ENCODE results near the gene AHRR.
"Not testable (repeated sequence)": the region's sequence is repeated elsewhere in the genome, so short reads cannot be mapped to it uniquely, and the experiment has no call there.

The AHRR gene

DNA sequence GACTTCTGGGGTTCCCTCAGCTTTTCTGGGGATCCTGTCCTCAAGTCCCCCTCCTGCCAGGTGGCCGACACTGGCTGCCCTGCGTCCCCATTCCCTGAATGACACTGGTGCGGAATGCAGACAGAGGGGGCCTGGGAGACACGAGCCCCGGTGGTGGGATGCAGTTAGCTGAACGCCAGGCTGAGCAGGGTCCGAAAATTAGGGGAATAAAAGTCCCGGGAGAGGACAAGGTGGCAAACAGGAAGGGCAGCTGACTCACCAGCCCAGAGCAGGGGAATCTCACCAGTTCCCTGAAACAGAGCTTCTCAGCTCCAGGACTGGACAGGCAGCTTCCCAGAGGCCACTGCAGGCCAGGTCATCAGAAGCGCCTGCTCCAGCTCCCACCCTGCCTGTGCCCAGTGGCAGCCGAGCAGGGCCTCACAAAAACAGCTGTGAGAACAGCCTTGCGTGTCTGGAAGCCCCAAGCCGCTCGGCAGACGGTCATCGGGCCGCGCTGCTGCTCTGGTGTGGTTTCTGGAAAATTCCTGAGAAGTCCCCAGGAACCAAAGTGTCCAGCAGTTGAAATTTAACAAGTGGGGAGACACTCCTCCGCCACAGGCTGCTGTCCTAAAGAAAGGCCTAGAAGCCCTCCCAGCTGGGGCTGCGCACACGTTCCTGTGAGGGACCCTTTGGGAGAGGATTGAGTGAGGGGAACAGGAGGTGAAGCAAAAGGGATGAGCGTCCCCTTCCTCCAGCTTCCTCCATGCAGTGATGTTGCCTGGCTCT, 73.8 kb downstream of the AHRR start:
- peaks cover 36% of the 10 kb centered on the region for H3K4me1 Mint-ChIP-seq
- H3K4me3 Mint-ChIP-seq = no peak overlapping the region
- H3K36me3 Mint-ChIP-seq = no peaks in the 10 kb centered on the region
- no peaks in the 10 kb centered on the region for H3K9me3 Mint-ChIP-seq
- H3K27ac Mint-ChIP-seq = no peak overlapping the region
- H3K27me3 Mint-ChIP-seq = peaks cover 2% of the 10 kb centered on the region

DNA sequence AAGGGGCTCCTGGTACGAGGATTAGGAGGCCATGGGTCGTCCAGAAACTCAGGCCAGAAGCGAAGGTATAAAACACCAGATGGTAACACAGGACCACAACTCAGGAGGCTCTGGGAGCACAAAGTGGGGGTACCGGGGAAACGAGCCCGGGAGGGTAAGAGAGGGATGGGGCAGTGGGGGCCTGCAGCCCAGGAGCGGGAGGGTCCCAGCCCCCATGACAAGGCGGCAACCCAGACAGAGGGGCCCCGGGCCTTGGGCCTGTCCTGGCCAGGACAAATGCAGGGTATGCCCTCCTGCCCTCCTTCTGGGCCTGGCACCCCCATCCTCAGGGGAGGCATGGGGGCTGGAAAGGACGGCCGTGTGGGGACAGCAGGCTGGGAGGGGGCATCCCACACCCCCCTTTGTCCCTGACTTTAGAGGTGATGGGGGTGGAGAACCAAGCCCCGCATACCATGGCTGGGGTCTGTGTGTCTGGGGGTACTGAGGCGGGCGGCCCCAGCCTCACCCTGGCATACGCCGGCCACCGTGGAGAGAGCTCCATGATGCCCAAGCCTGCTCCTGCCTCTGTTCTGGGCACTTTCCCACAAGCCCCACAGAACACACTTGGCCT, 74.5 kb downstream of the AHRR start:
- Mint-ChIP-seq H3K9me3 (no peaks in the 10 kb centered on the region), H3K4me1 (peaks cover 34% of the 10 kb centered on the region)

DNA sequence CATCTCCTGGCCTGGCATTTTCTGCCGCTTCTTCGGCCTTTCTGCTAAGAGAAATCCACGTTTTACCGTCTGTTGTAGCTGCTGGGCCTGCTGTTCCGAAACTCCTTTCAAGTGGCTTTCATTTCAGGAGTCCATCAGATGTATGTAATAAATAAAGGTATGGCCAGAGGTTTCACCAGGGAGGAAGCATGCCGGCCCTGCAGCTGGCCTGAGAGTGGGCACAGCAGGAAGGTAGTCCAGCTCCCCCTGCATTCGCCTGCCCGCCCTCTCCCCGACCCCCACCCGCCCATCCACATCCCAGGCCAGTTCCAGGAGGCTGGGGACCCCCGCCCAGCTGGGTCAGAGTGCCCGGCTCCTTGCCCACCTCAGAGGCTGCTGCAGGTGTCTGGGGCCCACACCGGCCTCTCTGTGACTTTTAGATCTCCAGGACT, 75.0 kb downstream of the AHRR start:
- Mint-ChIP-seq H3K4me1 (peaks cover 33% of the 10 kb centered on the region), H3K36me3 (peaks cover 2% of the 10 kb centered on the region), H3K4me3 (no peak overlapping the region), H3K27ac (no peak overlapping the region), H3K9me3 (no peaks in the 10 kb centered on the region), H3K27me3 (peaks cover 5% of the 10 kb centered on the region)

More for the DNA sequence above, 74.5 kb downstream of the AHRR start:
- Mint-ChIP-seq H3K27ac (no peak overlapping the region), H3K4me3 (no peak overlapping the region), H3K36me3 (no peaks in the 10 kb centered on the region), H3K27me3 (peaks cover 2% of the 10 kb centered on the region)

DNA sequence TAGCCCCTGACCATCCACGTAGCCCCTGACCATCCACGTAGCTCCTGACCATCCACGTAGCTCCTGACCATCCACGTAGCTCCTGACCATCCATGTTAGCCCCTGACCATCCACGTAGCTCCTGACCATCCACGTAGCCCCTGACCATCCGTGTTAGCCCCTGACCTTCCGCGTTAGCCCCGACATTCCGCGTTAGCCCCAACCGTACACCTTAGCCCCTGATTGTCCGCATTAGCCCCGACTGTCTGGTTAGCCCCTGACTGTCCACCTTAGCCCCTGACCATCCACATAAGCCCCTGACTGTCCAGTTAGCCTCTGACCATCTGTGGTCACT, 76.6 kb downstream of the AHRR start:
- H3K27ac Mint-ChIP-seq, H3K9me3 Mint-ChIP-seq, H3K4me3 Mint-ChIP-seq, H3K36me3 Mint-ChIP-seq, H3K27me3 Mint-ChIP-seq: not testable (repeated sequence)
- peaks cover 23% of the 10 kb centered on the region for H3K4me1 Mint-ChIP-seq

DNA sequence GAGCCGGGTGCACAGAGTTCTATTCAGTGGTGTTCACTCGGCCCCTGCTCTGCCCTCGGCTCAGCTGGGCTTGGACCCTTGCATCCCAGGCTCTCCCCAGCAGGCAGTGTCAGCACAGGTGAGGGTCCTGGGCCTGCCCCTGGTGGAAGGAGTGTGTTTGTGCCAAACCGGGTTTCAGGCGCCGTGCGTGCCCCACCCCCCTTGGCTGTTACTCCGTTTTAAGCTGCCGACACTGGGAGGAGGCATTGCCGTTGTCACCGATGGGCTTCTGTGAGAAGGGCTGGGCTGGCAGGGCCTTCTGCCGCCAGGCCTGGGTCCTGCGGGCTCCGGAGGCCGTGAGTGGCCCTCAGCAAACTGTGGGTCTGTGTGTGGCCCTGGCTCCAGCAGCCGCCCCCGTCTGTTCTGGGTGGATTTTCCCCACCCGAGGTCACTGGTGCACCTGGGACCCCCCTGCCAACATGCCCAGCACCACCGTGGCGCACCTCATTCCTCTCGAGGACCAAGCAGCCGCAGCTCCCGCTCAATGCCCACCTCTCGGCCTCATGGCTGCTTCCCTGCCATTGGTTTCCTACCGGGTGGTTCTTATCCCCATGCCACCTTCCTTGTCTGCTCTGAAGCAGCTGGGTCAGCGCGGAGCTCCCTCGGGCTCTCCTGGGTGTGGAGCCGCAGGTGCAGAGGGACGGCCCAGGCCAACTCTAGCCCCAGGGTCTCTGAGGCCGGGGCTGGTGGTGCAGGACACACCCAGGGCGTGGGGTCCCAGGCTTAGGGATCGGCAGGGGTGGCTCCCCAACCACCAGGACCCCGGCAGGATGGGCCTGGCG, 77.2 kb downstream of the AHRR start:
- Mint-ChIP-seq H3K4me3 (no peak overlapping the region), H3K27ac (no peak overlapping the region), H3K4me1 (peaks cover 17% of the 10 kb centered on the region)

DNA sequence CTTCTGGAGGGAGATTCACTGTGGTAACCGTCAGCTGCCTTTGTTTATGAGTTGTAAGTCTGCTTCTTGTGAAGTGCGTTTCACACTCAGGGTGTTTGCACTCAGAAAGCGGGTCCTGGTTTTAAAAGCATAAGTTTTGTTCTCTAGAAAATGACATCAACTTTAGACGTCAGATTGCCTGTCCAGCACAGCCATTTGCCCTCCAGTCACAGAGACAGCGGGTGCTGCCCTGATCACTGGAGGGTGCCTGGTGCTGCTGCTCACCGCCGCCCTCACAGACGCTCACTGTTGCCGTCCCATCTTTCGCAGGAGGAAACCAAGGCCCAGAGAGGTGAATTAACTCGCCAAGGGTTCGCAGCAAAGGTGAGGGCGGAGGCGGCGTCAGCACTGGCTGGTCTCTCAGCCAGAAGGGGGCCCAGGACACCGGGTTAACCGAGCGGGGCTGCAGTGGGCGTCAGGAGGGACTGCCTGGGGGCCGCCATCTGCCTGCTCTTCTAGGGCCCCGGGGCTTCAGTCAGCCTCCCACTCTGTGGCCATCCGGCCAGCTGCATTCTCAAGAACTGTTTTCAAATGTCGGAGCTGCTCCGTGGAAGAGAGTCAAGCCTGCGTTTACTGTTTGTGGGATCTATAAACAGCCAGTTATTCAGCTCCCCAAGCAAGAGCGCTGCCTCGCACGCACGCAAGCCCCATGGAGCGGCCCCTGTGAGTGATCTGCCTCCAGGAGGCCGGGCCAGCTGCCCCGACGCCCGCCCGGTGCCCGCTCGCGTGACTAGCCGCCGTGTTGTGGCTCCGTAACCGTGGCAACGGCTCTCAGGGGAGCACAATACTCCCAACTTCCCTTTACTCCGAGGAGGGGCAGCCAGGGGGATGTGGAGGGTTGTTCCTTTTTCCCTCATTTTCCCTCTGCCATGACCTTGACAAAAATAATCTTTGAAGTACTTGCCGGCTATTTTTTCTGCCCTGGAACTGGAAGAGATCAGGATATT, 78.1 kb downstream of the AHRR start:
- H3K9me3 Mint-ChIP-seq = no peaks in the 10 kb centered on the region
- H3K36me3 Mint-ChIP-seq = peaks cover 7% of the 10 kb centered on the region
- H3K27ac Mint-ChIP-seq = peak overlapping the region; percentile 87

More for the DNA sequence above, 77.2 kb downstream of the AHRR start:
- Mint-ChIP-seq H3K27me3 (peaks cover 10% of the 10 kb centered on the region), H3K9me3 (no peaks in the 10 kb centered on the region), H3K36me3 (peaks cover 7% of the 10 kb centered on the region)

DNA sequence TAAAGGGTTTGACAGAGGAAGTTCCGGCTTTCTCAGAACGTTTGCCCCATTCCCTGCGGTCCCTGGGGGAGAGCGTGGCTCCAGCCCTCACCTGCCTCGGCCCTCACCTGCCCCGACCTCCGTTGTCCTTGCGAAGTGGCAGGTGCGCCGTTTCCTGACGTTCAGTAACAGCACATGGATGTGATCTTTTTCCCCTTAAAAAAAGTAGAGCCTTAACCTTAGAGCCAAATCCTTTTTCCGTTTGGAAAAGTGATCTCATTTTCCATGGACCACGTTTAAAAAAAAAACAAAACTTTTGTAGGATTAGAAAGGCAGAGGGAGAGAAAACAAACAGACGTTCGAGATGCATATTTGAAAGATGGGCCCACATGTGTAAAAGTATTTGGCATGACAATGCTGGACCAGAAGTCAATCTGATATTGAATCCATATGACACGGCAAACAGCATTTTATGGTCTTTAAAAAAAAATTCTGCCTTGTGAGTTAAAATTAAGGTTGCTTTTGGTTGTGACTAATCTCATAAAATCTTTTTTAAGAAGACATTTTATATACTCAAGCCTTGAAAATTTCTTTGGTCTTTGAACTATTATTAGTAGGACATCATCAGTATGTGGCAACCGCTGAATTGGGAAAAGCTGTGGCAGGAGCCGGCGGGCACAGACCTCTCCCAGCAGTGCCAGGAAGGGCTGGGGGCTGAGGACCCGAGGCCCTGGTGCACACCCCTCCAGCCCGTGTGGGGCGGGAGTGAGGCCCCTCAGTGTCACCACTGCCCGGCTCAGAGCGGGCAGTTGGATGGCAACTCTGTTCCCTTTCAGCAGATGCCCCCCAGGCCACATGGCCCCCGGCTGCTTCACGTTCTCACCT, 79.0 kb downstream of the AHRR start:
- Mint-ChIP-seq H3K9me3 (no peaks in the 10 kb centered on the region), H3K4me1 (peaks cover 14% of the 10 kb centered on the region), H3K4me3 (peak overlapping the region; percentile 23), H3K27me3 (peaks cover 14% of the 10 kb centered on the region), H3K27ac (peak overlapping the region; percentile 87), H3K36me3 (peaks cover 7% of the 10 kb centered on the region)

More for the DNA sequence above, 78.1 kb downstream of the AHRR start:
- Mint-ChIP-seq H3K4me3 (peak overlapping the region; percentile 33), H3K4me1 (peaks cover 14% of the 10 kb centered on the region), H3K27me3 (peaks cover 14% of the 10 kb centered on the region)

DNA sequence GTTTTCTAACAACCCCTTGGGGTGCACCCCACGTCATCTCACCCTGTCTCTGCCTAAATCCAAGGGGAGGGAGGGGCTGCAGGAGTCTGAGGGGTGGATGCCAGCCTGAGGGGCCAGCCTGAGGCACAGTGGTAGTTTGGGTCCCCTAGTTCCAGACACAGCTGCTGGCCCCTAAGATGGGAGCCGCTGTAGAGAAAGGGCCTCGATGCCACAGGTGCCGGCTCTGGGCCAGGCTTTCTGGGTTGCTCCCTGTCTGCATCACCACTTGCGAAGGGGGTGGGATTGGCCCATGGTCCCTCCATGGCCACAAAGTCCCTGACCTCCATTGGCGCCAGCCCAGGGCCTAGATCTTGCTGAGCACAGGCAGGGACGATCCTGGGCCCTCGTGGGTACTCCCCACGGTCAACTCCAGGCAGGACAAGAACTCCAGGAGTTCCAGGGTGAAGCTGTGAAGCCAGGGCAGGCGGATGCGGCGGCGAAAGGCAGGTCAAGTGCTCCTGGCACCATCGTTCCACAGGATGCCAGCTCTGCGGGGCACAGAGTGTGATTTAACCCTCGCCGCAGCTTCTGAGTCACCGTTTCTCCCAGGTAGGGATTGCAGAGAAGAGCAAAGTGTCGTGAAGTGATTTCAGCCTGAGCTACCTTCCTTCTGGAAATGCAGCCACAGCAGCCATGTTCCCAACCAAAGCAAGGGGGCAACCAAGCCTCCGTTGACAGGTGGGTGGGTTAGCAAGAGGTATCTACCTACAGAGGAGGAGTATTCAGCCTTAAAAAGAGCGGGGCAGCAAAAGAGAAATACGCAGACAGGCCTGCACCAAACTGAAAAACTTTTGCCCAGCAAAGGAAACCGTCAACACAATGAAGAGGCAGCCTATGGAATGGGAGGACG, 79.9 kb downstream of the AHRR start:
- Mint-ChIP-seq H3K27me3 (peaks cover 14% of the 10 kb centered on the region), H3K4me1 (peaks cover 14% of the 10 kb centered on the region), H3K36me3 (peaks cover 7% of the 10 kb centered on the region), H3K4me3 (no peak overlapping the region), H3K27ac (no peak overlapping the region), H3K9me3 (no peaks in the 10 kb centered on the region)

DNA sequence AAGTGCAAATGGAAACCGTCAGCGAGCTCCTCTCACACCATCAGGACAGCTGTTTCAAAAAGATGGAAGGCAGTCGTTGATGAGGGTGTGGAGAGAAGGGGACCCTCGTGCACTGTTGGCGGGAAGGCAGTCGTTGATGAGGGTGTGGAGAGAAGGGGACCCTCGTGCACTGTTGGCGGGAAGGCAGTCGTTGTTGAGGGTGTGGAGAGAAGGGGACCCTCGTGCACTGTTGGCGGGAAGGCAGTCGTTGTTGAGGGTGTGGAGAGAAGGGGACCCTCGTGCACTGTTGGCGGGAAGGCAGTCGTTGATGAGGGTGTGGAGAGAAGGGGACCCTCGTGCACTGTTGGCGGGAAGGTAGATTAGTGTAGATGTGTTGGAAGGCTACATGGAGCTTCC, 80.7 kb downstream of the AHRR start:
- H3K27ac Mint-ChIP-seq = not testable (repeated sequence)
- peaks cover 14% of the 10 kb centered on the region for H3K4me1 Mint-ChIP-seq

DNA sequence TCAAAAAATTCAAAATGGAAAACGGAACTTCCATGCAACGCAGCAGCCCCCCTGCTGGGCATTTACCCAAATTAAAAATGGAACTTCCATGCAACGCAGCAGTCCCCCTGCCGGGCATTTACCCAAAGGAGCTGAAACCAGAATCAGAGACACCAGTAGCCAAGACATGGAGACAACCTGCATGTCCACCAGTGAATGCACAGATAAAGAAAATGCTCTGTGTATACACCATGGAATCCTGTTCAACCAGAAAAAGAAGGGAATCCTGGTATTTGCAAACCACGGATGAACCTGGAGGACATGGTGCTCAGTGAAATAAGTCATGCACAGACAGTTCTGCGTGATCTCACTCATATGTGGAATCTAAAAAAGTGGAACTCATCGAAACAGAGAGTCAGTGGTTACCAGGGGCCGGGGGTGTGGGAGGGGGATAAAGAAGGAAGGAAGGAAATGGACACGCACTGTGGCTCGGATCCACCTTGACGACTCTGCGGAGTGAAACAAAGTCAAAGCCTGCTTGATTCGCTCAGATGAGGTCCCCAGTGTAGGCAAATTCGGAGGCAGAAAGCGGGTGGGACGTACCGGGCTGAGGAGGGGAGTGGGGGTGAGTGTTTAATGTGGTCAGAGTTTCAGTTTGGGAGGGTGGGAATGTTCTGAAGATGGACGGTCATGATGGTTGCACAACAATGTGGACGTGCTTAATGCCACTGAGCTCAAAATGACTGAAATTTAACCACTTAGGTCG, 81.3 kb downstream of the AHRR start:
- Mint-ChIP-seq H3K4me1 (peaks cover 14% of the 10 kb centered on the region), H3K36me3 (peaks cover 7% of the 10 kb centered on the region)

More for the DNA sequence above, 80.7 kb downstream of the AHRR start:
- not testable (repeated sequence) for H3K9me3 Mint-ChIP-seq, H3K4me3 Mint-ChIP-seq, H3K36me3 Mint-ChIP-seq
- H3K27me3 Mint-ChIP-seq = peaks cover 14% of the 10 kb centered on the region

DNA sequence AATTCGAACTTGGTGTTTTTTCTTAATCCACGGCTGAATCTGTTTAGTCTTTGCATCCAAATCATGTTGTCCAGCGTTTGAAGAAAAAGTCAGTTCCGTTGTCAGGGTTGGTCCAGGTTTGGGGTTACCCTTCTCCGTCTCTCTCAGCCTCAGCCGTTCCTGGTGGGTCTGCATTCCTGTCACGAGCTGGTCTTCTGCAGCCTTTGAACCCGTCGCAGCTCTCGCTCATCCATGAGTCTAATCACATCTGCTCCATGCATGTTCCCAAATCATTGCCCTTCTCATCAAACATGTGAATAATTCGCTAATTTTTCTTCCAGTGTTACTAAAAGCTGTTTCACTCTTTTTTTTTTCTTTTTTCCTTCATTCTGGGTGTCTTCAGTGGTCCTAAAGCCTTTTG, 82.5 kb downstream of the AHRR start:
- peaks cover 14% of the 10 kb centered on the region for H3K4me1 Mint-ChIP-seq
- H3K27ac Mint-ChIP-seq = peak overlapping the region; percentile 8
- H3K9me3 Mint-ChIP-seq = no peaks in the 10 kb centered on the region
- peaks cover 14% of the 10 kb centered on the region for H3K27me3 Mint-ChIP-seq
- H3K4me3 Mint-ChIP-seq = no peak overlapping the region
- H3K36me3 Mint-ChIP-seq = peaks cover 7% of the 10 kb centered on the region

More for the DNA sequence above, 81.3 kb downstream of the AHRR start:
- Mint-ChIP-seq H3K27ac (no peak overlapping the region), H3K9me3 (no peaks in the 10 kb centered on the region), H3K27me3 (peaks cover 14% of the 10 kb centered on the region), H3K4me3 (no peak overlapping the region)

DNA sequence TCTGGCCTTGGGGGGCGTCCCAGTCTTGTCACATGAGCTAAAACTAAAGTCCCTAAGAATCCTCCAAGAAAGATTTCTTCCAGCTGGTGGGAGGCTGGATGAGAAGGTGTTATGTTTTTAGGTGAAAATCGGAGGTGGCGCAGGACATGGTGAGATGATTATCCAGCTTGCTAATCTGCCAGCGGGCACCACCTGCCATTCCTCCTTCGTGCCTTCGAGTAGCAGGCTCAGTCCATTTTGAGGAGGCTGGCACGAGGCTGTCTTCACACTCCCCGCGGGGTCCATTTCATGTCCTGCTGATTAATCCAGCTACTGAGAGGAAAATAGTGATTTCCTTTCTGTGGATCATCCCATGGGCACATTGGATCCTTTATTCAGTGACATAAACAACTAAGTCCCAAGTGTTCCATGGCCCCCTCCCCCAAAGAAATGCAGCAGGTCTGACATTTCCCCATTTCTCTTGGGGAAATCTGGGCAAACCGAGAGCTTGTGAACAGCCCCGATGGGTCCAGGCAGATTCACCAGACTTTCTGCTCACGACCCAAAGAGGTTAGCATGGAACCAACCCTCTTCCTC, 83.2 kb downstream of the AHRR start:
- Mint-ChIP-seq H3K9me3 (no peaks in the 10 kb centered on the region), H3K36me3 (peaks cover 7% of the 10 kb centered on the region), H3K27ac (no peak overlapping the region), H3K4me1 (peaks cover 8% of the 10 kb centered on the region), H3K27me3 (peaks cover 12% of the 10 kb centered on the region), H3K4me3 (no peak overlapping the region)

DNA sequence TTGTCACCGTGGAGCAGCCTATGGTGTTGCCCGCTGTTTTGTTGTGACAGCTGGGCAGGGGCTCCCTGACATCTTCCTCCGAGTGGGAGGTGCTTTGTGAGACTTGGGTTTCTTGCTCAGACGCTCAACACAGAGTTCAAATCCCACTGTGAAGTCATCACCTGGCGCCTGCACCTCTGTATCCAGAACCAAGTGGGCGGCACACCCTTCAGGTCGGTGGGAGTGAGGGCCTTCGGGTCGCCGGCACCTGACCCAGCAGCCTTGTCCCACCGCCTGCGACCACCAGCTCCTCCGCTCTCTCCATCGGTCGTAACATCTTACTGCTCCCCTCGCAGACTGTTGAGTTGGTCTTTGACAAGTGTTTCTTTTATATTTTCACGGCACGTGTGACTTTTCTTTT, 83.9 kb downstream of the AHRR start:
- no peak overlapping the region for H3K27ac Mint-ChIP-seq
- peaks cover 3% of the 10 kb centered on the region for H3K4me1 Mint-ChIP-seq
- H3K27me3 Mint-ChIP-seq = peaks cover 11% of the 10 kb centered on the region

More for the DNA sequence above, 83.9 kb downstream of the AHRR start:
- Mint-ChIP-seq H3K4me3 (no peak overlapping the region), H3K9me3 (no peaks in the 10 kb centered on the region), H3K36me3 (peaks cover 7% of the 10 kb centered on the region)

Measured in activated naive CD4-positive, alpha-beta T cell treated with anti-CD3 and anti-CD28 coated beads, Interleukin-2, amount 50 U/mL, for 24 hours (primary cell).